GM18861 (cell line): Measurements from ENCODE around the gene USP9X.
"Not testable (repeated sequence)": the region's sequence is repeated elsewhere in the genome, so short reads cannot be mapped to it uniquely, and the experiment has no call there.

Experiments used
- ATAC-seq: cut with Tn5 transposase; IDR thresholded peaks from one replicate; pipeline ENCODE4 v1.9.1; 2021; ENCODE audit not compliant: unreplicated experiment

USP9X gene

GRCh38 chrX:41276661-41277506 is 191.6 kb downstream of the USP9X start:
- ATAC-seq, result no peak

- ATAC-seq, result not testable (repeated sequence)
Measured at GRCh38 chrX:41282307-41282706, 197.1 kb downstream of the USP9X start.

- ATAC-seq, result not testable (repeated sequence)
Measured at GRCh38 chrX:41285928-41286327, 200.7 kb downstream of the USP9X start.
